Measurements from ENCODE around the gene MEIS1. TPM values are rescaled to one million over a fixed set of nuclear protein-coding genes. Genes with fewer than 3 reads are reported as not detected.

The MEIS1 gene
- total RNA-seq, 2 experiments from 2014 or later: 5.4 to 7.3 TPM

- BruUV-seq (replicated peaks): no TSS peak
- Histone ChIP-seq H3K9me3 (ENCODE audit: low read length) (no peaks in the 10 kb centered on the region), H3K27ac (ENCODE audit: low read depth, low read length, poor library complexity, severe bottlenecking) (no peak overlapping the region), H3K36me3 (ENCODE audit: insufficient read depth, low read length) (no peaks in the 10 kb centered on the region), H3K4me3 (ENCODE audit: low read depth, low read length, poor library complexity, severe bottlenecking) (no peak overlapping the region), H3K9me2 (ENCODE audit: insufficient read depth, low read length) (no peaks in the 10 kb centered on the region), H2AFZ (ENCODE audit: low read length) (no peak overlapping the region), H3K4me1 (ENCODE audit: insufficient read depth, low read length, poor library complexity, severe bottlenecking) (no peaks in the 10 kb centered on the region), H3K79me2 (ENCODE audit: insufficient read depth, low read depth, low read length) (no peaks in the 10 kb centered on the region), H4K20me1 (ENCODE audit: insufficient read depth, low read length) (no peaks in the 10 kb centered on the region), H3K4me2 (ENCODE audit: low read length) (no peak overlapping the region)
- intact Hi-C loops (cut with micrococcal nuclease; ENCODE audit: unreplicated experiment): no loop called here
- TF ChIP-seq CTCF (conservative IDR thresholded peaks at IDR 0.05; ENCODE audit: low read length) (no peak), EZH2phosphoT487 (IDR thresholded peaks at IDR 0.05; ENCODE audit: borderline replicate concordance, low read depth, low read length) (no peak)
- ChIA-PET CTCF (ENCODE audit: unreplicated experiment) (no interaction called here), POLR2A (no interaction called here)
- DNase-seq (ENCODE audit: low spot score): no peak
These were observed 103.4 kb downstream of the MEIS1 start for GRCh38 chr2:66538291-66538690.

GRCh38 chr2:66539452-66539851 is 104.5 kb downstream of the MEIS1 start:
- intact Hi-C loops (cut with micrococcal nuclease; ENCODE audit: unreplicated experiment): no loop called here
- Histone ChIP-seq H4K20me1 (ENCODE audit: insufficient read depth, low read length) (no peaks in the 10 kb centered on the region), H3K4me2 (ENCODE audit: low read length) (no peak overlapping the region), H3K36me3 (ENCODE audit: insufficient read depth, low read length) (no peaks in the 10 kb centered on the region), H3K9me2 (ENCODE audit: insufficient read depth, low read length) (no peaks in the 10 kb centered on the region), H2AFZ (ENCODE audit: low read length) (no peak overlapping the region), H3K79me2 (ENCODE audit: insufficient read depth, low read depth, low read length) (no peaks in the 10 kb centered on the region), H3K9me3 (ENCODE audit: low read length) (no peaks in the 10 kb centered on the region), H3K27ac (ENCODE audit: low read depth, low read length, poor library complexity, severe bottlenecking) (no peak overlapping the region), H3K4me1 (ENCODE audit: insufficient read depth, low read length, poor library complexity, severe bottlenecking) (no peaks in the 10 kb centered on the region), H3K4me3 (ENCODE audit: low read depth, low read length, poor library complexity, severe bottlenecking) (no peak overlapping the region)
- BruUV-seq (replicated peaks): no TSS peak
- TF ChIP-seq EZH2phosphoT487 (IDR thresholded peaks at IDR 0.05; ENCODE audit: borderline replicate concordance, low read depth, low read length) (no peak), CTCF (conservative IDR thresholded peaks at IDR 0.05; ENCODE audit: low read length) (no peak)
- ChIA-PET POLR2A (no interaction called here), CTCF (ENCODE audit: unreplicated experiment) (no interaction called here)
- DNase-seq (ENCODE audit: low spot score): no peak

GRCh38 chr2:66541646-66542045 is 106.7 kb downstream of the MEIS1 start:
- H4K20me1 ChIP-seq (ENCODE audit: insufficient read depth, low read length): no peaks in the 10 kb centered on the region
- no peaks in the 10 kb centered on the region for H3K36me3 ChIP-seq (ENCODE audit: insufficient read depth, low read length)
- H3K9me2 ChIP-seq (ENCODE audit: insufficient read depth, low read length): no peaks in the 10 kb centered on the region
- POLR2A ChIA-PET: interaction anchor here (1.6 kb wide), 1 partner anchor 27 kb away, joined by 5 read pairs; no protein-coding TSS in a partner anchor
- no peak overlapping the region for H3K27ac ChIP-seq (ENCODE audit: low read depth, low read length, poor library complexity, severe bottlenecking)
- no peak overlapping the region for H3K4me2 ChIP-seq (ENCODE audit: low read length)
- H3K4me1 ChIP-seq (ENCODE audit: insufficient read depth, low read length, poor library complexity, severe bottlenecking): no peaks in the 10 kb centered on the region
- CTCF ChIA-PET (ENCODE audit: unreplicated experiment): no interaction called here
- H3K9me3 ChIP-seq (ENCODE audit: low read length): no peaks in the 10 kb centered on the region
- DNase-seq (ENCODE audit: low spot score): no peak
- no peak for TF ChIP-seq CTCF (conservative IDR thresholded peaks at IDR 0.05; ENCODE audit: low read length)
- no peak overlapping the region for H2AFZ ChIP-seq (ENCODE audit: low read length)
- no peaks in the 10 kb centered on the region for H3K79me2 ChIP-seq (ENCODE audit: insufficient read depth, low read depth, low read length)
- H3K4me3 ChIP-seq (ENCODE audit: low read depth, low read length, poor library complexity, severe bottlenecking): no peak overlapping the region
- no TSS peak for BruUV-seq (replicated peaks)
- intact Hi-C loops (cut with micrococcal nuclease; ENCODE audit: unreplicated experiment): no loop called here
